Endothelial cell (in vitro differentiated cells): ENCODE results near the gene ATIC. TPM values are rescaled to one million over a fixed set of nuclear protein-coding genes. Genes with fewer than 3 reads are reported as not detected.

Experiments used
- DNase-seq: peaks from one replicate; pipeline ENCODE4 v3.0.0; 2021; ENCODE audit warnings: low spot score
- H3K27ac Mint-ChIP-seq: one replicate; pipeline ENCODE4 v1.8.0; 2021; ENCODE audit warnings: mixed read lengths, inconsistent platforms; ENCODE audit not compliant: unreplicated experiment
- H3K27me3 Mint-ChIP-seq: one replicate; pipeline ENCODE4 v1.8.0; 2021; ENCODE audit warnings: mild to moderate bottlenecking, moderate library complexity, mixed read lengths, inconsistent platforms; ENCODE audit not compliant: unreplicated experiment
- H3K36me3 Mint-ChIP-seq: one replicate; pipeline ENCODE4 v1.8.0; 2021; ENCODE audit warnings: mild to moderate bottlenecking, low read depth, mixed read lengths, inconsistent platforms; ENCODE audit not compliant: unreplicated experiment
- H3K4me1 Mint-ChIP-seq: one replicate; pipeline ENCODE4 v1.8.0; 2021; ENCODE audit warnings: mild to moderate bottlenecking, mixed read lengths, inconsistent platforms; ENCODE audit not compliant: unreplicated experiment
- H3K4me3 Mint-ChIP-seq: one replicate; pipeline ENCODE4 v1.8.0; 2021; ENCODE audit warnings: mild to moderate bottlenecking, mixed read lengths, inconsistent platforms; ENCODE audit not compliant: unreplicated experiment
- H3K9me3 Mint-ChIP-seq: one replicate; pipeline ENCODE4 v1.8.0; 2021; ENCODE audit warnings: mixed read lengths, inconsistent platforms; ENCODE audit not compliant: unreplicated experiment
- total RNA-seq: library from RNA; stranded (reverse); fragmentation: NEBNext Ultra II Directional; extraction: Animal tissue kit (Norgen Biotek cat#: 25700); gene quantifications from one replicate; pipeline ENCODE4 v1.2.1, GENCODE V29; 2021; ENCODE audit not compliant: unreplicated experiment
- TF ChIP-seq, protein P1 (sequence below): fragments of 200-600 bp; sonication (generic); IDR thresholded peaks from one replicate; pipeline ENCODE4 v1.5.0; 2021; ENCODE audit warnings: antibody characterized with exemption; ENCODE audit not compliant: unreplicated experiment

ATIC gene
- total RNA-seq, 1 donor from 2014 or later: 29.3 TPM

- no peak overlapping the region for H3K27ac Mint-ChIP-seq
- H3K36me3 Mint-ChIP-seq: peaks cover 57% of the 10 kb centered on the region
- no peaks in the 10 kb centered on the region for H3K27me3 Mint-ChIP-seq
- H3K9me3 Mint-ChIP-seq: no peaks in the 10 kb centered on the region
- TF ChIP-seq, protein P1, sequence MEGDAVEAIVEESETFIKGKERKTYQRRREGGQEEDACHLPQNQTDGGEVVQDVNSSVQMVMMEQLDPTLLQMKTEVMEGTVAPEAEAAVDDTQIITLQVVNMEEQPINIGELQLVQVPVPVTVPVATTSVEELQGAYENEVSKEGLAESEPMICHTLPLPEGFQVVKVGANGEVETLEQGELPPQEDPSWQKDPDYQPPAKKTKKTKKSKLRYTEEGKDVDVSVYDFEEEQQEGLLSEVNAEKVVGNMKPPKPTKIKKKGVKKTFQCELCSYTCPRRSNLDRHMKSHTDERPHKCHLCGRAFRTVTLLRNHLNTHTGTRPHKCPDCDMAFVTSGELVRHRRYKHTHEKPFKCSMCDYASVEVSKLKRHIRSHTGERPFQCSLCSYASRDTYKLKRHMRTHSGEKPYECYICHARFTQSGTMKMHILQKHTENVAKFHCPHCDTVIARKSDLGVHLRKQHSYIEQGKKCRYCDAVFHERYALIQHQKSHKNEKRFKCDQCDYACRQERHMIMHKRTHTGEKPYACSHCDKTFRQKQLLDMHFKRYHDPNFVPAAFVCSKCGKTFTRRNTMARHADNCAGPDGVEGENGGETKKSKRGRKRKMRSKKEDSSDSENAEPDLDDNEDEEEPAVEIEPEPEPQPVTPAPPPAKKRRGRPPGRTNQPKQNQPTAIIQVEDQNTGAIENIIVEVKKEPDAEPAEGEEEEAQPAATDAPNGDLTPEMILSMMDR: no peak
- no peak for DNase-seq
- H3K4me3 Mint-ChIP-seq: peak overlapping the region; percentile 71
- H3K4me1 Mint-ChIP-seq: no peaks in the 10 kb centered on the region
Measured at GRCh38 chr2:215376103-215376780, 64.4 kb downstream of the ATIC start.

DNA sequence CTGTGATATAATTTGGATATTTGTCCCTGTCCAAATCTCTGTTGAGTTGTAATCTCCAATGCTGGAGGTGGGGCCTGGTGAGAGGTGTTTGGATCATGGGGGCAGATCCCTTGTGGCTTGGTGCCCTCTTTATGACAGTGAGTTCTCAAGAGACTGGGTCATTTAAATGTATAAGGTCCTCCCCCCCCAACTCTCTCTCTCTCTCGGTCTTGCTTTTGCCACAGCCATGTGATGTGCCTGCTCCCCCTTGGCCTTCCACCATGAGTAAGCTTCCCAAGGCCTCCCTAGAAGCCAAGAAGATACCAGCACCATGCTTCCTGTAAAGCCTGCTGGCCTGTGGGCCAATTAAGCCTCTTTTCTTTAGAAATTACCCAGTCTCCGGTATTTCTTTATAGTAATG, 65.4 kb downstream of the ATIC start:
- no peak overlapping the region for H3K27ac Mint-ChIP-seq
- H3K27me3 Mint-ChIP-seq: no peaks in the 10 kb centered on the region
- no peak overlapping the region for H3K4me3 Mint-ChIP-seq
- H3K9me3 Mint-ChIP-seq: no peaks in the 10 kb centered on the region
- H3K36me3 Mint-ChIP-seq: peaks cover 57% of the 10 kb centered on the region
- no peak for DNase-seq
- no peaks in the 10 kb centered on the region for H3K4me1 Mint-ChIP-seq
- TF ChIP-seq, protein P1: no peak

- TF ChIP-seq, protein P1: no peak
- Mint-ChIP-seq H3K36me3 (peaks cover 62% of the 10 kb centered on the region), H3K27ac (no peak overlapping the region), H3K9me3 (no peaks in the 10 kb centered on the region), H3K4me1 (no peaks in the 10 kb centered on the region), H3K27me3 (no peaks in the 10 kb centered on the region), H3K4me3 (no peak overlapping the region)
- DNase-seq: no peak
Measured at GRCh38 chr2:215378045-215378444, 66.2 kb downstream of the ATIC start.

- Mint-ChIP-seq H3K9me3 (no peaks in the 10 kb centered on the region), H3K27ac (no peak overlapping the region), H3K4me1 (no peaks in the 10 kb centered on the region)
Measured at GRCh38 chr2:215379039-215379438, 67.2 kb downstream of the ATIC start.

DNA sequence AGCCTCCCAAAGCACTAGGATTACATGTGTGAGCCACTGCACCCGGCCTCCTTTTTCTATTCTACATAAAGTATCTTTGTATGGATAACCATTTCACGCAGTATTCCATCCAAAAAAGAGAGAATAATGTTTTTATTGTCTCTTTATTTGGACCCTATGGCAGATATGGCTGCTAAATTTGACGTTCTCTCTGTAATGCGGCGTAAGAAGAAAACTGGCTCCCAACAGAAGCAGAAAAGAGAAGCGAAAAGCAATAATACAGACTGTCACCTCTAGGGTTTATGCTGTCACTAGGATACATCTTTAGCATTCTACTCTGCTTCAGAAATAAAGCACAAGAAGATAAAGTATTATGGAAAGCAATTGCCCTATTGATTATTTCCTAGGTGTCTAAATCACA, 68.1 kb downstream of the ATIC start:
- TF ChIP-seq, protein P1: no peak
- no peaks in the 10 kb centered on the region for H3K9me3 Mint-ChIP-seq
- no peak for DNase-seq
- H3K4me3 Mint-ChIP-seq: no peak overlapping the region
- H3K27ac Mint-ChIP-seq: no peak overlapping the region
- H3K27me3 Mint-ChIP-seq: no peaks in the 10 kb centered on the region
- H3K4me1 Mint-ChIP-seq: no peaks in the 10 kb centered on the region
- peaks cover 61% of the 10 kb centered on the region for H3K36me3 Mint-ChIP-seq

More at GRCh38 chr2:215379039-215379438, 67.2 kb downstream of the ATIC start:
- DNase-seq: no peak
- Mint-ChIP-seq H3K27me3 (no peaks in the 10 kb centered on the region), H3K36me3 (peaks cover 69% of the 10 kb centered on the region), H3K4me3 (no peak overlapping the region)
- TF ChIP-seq, protein P1: no peak
